ENCODE data around the gene TM9SF1.

Gene TM9SF1

DNA sequence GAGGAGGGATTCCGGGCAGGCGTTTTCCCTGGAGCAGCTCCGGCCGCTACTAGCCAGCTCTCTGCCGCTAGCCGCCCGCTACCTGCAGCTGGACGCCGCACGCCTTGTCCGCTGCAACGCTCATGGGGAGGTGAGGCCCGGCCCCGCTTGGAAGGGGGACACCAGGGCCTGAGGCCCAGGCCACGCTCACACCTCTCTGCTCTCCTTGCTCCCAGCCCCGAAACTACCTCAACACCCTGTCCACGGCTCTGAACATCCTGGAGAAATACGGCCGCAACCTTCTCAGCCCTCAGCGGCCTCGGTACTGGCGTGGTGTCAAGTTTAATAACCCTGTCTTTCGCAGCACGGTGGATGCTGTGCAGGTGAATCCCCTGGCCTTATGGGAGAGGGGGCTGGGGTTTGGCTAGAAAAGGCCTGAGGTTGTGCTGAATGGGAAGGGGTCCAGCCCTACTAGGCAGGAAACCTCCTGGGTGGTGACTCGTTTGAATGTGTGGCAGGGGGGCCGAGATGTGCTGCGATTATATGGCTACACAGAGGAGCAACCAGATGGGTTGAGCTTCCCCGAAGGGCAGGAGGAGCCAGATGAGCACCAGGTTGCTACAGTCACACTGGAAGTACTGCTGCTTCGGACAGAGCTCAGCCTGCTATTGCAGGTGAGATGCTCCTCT, 47.3 kb downstream of the TM9SF1 start (continued):
- TF ChIP-seq, protein P1, sequence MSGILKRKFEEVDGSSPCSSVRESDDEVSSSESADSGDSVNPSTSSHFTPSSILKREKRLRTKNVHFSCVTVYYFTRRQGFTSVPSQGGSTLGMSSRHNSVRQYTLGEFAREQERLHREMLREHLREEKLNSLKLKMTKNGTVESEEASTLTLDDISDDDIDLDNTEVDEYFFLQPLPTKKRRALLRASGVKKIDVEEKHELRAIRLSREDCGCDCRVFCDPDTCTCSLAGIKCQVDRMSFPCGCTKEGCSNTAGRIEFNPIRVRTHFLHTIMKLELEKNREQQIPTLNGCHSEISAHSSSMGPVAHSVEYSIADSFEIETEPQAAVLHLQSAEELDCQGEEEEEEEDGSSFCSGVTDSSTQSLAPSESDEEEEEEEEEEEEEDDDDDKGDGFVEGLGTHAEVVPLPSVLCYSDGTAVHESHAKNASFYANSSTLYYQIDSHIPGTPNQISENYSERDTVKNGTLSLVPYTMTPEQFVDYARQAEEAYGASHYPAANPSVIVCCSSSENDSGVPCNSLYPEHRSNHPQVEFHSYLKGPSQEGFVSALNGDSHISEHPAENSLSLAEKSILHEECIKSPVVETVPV (CRISPR knock-in tag; IDR thresholded peaks at IDR 0.05): no peak
- no peak for TF ChIP-seq CSDC2 (CRISPR knock-in tag; IDR thresholded peaks at IDR 0.05)
- TF ChIP-seq TOX (CRISPR knock-in tag; IDR thresholded peaks at IDR 0.05; ENCODE audit: borderline replicate concordance): no peak
- no peak for TF ChIP-seq ZNF8 (CRISPR knock-in tag; IDR thresholded peaks at IDR 0.05)
- no peak for TF ChIP-seq ZC3H10 (CRISPR knock-in tag; IDR thresholded peaks at IDR 0.05)
- no peak for TF ChIP-seq RARB (CRISPR knock-in tag; IDR thresholded peaks at IDR 0.05)
- no peak for TF ChIP-seq OSR1 (CRISPR knock-in tag; IDR thresholded peaks at IDR 0.05)

DNA sequence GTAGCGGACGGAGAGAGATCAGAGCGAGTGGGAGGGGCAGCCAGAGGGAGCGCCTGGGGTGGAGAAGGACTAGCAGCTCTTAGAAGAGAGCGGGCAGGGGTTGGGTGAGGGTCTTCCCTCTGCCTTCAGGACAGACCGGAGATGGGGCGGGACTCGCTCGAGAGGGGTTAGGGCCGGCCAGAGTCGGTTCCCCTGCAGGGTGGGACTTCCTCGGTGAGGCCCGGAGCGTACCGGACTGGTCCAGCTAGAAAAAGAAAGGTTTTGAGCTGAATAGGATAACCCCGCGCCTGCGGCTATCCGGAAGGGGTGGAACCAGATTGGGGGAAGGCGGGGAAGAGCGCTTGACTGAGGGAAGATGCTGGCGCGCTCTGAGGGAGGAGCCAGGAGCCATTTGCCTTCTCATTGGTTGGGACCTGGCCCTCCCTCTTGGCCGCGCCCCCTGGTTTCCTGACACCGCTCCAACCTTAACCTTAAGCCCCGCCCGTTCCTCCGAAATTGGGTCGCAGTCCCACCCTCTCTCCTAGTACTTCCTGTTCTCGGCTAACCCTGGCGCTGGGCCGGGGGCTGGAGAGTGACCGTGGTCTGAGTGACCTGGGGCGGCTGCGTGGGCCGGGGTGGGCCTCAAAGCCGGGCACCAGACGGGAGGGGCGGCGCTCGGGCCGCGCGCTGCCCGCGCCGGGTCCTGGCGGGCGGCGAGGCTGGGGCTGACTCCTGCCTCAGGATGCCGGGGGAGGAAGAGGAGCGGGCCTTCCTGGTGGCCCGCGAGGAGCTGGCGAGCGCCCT, 48.1 kb downstream of the TM9SF1 start, which contains the start of gene RNF31:
TSS of gene RNF31 (plus strand) at position 521 of the 783 bp plus-strand sequence. CDS start at position 722, 201 bp downstream.
- peak; percentile 96 for ATAC-seq
- TF ChIP-seq ZNF70 (CRISPR knock-in tag; IDR thresholded peaks at IDR 0.05) (no peak), ARNTL (CRISPR knock-in tag; IDR thresholded peaks at IDR 0.05; ENCODE audit: borderline replicate concordance, low read depth) (no peak), OSR1 (CRISPR knock-in tag; IDR thresholded peaks at IDR 0.05) (no peak), ZNF8 (CRISPR knock-in tag; IDR thresholded peaks at IDR 0.05) (no peak), ZFP3 (CRISPR knock-in tag; IDR thresholded peaks at IDR 0.05) (no peak), CSDC2 (CRISPR knock-in tag; IDR thresholded peaks at IDR 0.05) (no peak), RARB (CRISPR knock-in tag; IDR thresholded peaks at IDR 0.05) (no peak), TCF4 (CRISPR knock-in tag; IDR thresholded peaks at IDR 0.05; ENCODE audit: borderline replicate concordance) (no peak), ZFP30 (CRISPR knock-in tag; IDR thresholded peaks at IDR 0.05) (no peak), PPARA (CRISPR knock-in tag; IDR thresholded peaks at IDR 0.05; ENCODE audit: borderline replicate concordance) (no peak), TOX (CRISPR knock-in tag; IDR thresholded peaks at IDR 0.05; ENCODE audit: borderline replicate concordance) (no peak), GLIS3 (CRISPR knock-in tag; IDR thresholded peaks at IDR 0.05) (no peak), ISL1 (CRISPR knock-in tag; IDR thresholded peaks at IDR 0.05) (no peak), SNAI2 (CRISPR knock-in tag; IDR thresholded peaks at IDR 0.05) (no peak)
- TF ChIP-seq, protein P2, sequence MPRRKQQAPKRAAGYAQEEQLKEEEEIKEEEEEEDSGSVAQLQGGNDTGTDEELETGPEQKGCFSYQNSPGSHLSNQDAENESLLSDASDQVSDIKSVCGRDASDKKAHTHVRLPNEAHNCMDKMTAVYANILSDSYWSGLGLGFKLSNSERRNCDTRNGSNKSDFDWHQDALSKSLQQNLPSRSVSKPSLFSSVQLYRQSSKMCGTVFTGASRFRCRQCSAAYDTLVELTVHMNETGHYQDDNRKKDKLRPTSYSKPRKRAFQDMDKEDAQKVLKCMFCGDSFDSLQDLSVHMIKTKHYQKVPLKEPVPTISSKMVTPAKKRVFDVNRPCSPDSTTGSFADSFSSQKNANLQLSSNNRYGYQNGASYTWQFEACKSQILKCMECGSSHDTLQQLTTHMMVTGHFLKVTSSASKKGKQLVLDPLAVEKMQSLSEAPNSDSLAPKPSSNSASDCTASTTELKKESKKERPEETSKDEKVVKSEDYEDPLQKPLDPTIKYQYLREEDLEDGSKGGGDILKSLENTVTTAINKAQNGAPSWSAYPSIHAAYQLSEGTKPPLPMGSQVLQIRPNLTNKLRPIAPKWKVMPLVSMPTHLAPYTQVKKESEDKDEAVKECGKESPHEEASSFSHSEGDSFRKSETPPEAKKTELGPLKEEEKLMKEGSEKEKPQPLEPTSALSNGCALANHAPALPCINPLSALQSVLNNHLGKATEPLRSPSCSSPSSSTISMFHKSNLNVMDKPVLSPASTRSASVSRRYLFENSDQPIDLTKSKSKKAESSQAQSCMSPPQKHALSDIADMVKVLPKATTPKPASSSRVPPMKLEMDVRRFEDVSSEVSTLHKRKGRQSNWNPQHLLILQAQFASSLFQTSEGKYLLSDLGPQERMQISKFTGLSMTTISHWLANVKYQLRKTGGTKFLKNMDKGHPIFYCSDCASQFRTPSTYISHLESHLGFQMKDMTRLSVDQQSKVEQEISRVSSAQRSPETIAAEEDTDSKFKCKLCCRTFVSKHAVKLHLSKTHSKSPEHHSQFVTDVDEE (CRISPR knock-in tag; IDR thresholded peaks at IDR 0.05): no peak

DNA sequence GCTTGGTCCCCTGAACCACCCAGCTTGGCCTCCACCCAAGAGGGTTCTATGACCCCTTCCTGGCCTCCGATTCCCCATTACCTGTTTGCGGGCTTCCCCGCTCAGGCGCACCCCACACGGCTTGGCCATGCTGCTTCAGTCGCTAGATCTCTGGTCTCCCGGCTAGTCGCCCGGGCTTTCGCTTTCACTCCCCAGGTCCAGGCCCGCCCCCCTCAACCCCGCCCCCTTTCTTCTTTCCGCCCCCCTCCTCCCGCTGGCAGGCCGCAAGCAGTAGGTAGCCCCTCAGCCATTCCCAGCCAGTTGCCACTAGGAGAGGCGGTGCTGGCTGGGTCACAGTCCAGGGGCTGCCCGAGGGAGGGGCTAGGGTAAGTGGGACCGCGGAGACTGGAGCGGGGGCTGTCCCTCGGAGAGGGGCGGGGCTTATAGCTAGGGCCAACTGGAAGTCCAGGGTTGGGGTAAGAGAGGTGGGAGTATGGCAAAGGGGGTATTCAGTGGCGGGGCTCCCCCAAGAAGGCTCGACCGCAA, 48.7 kb downstream of the TM9SF1 start, which contains the start of gene PSME2:
TSS of gene PSME2 (minus strand) at position 158 of the 525 bp plus-strand sequence. CDS start at position 129, 29 bp downstream.
- peak; percentile 84 for ATAC-seq
- TF ChIP-seq ZNF70 (CRISPR knock-in tag; IDR thresholded peaks at IDR 0.05) (no peak), ZNF8 (CRISPR knock-in tag; IDR thresholded peaks at IDR 0.05) (no peak), ISL1 (CRISPR knock-in tag; IDR thresholded peaks at IDR 0.05) (no peak), ESRRG (CRISPR knock-in tag; IDR thresholded peaks at IDR 0.05) (no peak), RARB (CRISPR knock-in tag; IDR thresholded peaks at IDR 0.05) (no peak), ZFP3 (CRISPR knock-in tag; IDR thresholded peaks at IDR 0.05) (no peak), ZFP30 (CRISPR knock-in tag; IDR thresholded peaks at IDR 0.05) (no peak), TCF4 (CRISPR knock-in tag; IDR thresholded peaks at IDR 0.05; ENCODE audit: borderline replicate concordance) (no peak), ARNTL (CRISPR knock-in tag; IDR thresholded peaks at IDR 0.05; ENCODE audit: borderline replicate concordance, low read depth) (no peak), ZNF565 (CRISPR knock-in tag; conservative IDR thresholded peaks at IDR 0.05; ENCODE audit: low read depth) (no peak), SNAI2 (CRISPR knock-in tag; IDR thresholded peaks at IDR 0.05) (no peak), ZC3H10 (CRISPR knock-in tag; IDR thresholded peaks at IDR 0.05) (no peak)
- TF ChIP-seq, protein P3, sequence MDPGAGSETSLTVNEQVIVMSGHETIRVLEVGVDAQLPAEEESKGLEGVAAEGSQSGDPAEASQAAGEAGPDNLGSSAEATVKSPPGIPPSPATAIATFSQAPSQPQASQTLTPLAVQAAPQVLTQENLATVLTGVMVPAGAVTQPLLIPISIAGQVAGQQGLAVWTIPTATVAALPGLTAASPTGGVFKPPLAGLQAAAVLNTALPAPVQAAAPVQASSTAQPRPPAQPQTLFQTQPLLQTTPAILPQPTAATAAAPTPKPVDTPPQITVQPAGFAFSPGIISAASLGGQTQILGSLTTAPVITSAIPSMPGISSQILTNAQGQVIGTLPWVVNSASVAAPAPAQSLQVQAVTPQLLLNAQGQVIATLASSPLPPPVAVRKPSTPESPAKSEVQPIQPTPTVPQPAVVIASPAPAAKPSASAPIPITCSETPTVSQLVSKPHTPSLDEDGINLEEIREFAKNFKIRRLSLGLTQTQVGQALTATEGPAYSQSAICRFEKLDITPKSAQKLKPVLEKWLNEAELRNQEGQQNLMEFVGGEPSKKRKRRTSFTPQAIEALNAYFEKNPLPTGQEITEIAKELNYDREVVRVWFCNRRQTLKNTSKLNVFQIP (CRISPR knock-in tag; IDR thresholded peaks at IDR 0.05; ENCODE audit: borderline replicate concordance, low read depth): no peak
- TF ChIP-seq, protein P1 (CRISPR knock-in tag; IDR thresholded peaks at IDR 0.05): no peak
- TF ChIP-seq, protein P4, sequence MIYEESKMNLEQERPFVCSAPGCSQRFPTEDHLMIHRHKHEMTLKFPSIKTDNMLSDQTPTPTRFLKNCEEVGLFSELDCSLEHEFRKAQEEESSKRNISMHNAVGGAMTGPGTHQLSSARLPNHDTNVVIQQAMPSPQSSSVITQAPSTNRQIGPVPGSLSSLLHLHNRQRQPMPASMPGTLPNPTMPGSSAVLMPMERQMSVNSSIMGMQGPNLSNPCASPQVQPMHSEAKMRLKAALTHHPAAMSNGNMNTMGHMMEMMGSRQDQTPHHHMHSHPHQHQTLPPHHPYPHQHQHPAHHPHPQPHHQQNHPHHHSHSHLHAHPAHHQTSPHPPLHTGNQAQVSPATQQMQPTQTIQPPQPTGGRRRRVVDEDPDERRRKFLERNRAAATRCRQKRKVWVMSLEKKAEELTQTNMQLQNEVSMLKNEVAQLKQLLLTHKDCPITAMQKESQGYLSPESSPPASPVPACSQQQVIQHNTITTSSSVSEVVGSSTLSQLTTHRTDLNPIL (CRISPR knock-in tag; IDR thresholded peaks at IDR 0.05; ENCODE audit: low read depth): no peak
- TF ChIP-seq, protein P2 (CRISPR knock-in tag; IDR thresholded peaks at IDR 0.05): no peak
